HG02588 (cell line): ENCODE results near the gene TRPM2.

Source experiments
- ATAC-seq: cut with Tn5 transposase; IDR thresholded peaks from one replicate; pipeline ENCODE4 v1.9.1; 2021; ENCODE audit warnings: mild to moderate bottlenecking, moderate library complexity; ENCODE audit not compliant: unreplicated experiment

TRPM2 gene

DNA sequence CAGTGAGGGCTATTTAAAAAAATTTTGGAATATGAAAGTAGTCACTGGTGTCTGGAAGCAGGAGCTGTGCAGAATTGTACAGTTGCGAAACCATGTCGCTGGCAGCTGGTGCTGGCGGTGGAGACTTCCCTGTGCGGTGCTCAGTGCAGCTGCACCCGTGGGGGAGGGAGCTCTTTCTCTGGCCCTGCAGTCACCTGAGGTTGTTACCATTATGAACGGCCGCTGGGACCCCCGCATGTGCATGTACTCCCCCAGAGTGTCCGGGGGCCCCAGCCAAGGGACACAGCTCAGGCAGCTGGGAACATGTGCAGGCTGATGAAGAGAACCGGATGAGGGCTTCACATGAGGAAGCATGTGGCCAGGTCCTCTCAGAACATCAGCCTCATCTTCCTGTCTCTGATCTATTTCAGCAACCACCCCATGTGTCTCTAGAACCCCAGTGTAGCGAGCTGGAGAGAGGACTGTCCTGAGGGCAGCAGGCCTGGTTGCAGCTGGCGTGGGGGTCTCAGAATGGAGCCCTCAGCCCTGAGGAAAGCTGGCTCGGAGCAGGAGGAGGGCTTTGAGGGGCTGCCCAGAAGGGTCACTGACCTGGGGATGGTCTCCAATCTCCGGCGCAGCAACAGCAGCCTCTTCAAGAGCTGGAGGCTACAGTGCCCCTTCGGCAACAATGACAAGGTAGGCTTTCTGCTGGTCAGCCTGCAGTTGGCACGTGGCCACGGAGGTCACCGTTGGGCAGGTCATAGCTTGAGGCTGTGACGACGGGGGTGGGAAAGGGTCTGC lies at the start of gene TRPM2:
TSS of gene TRPM2 (plus strand) at position 431 of the 780 bp plus-strand sequence. CDS start at position 511, 80 bp downstream.
- ATAC-seq = no peak

DNA sequence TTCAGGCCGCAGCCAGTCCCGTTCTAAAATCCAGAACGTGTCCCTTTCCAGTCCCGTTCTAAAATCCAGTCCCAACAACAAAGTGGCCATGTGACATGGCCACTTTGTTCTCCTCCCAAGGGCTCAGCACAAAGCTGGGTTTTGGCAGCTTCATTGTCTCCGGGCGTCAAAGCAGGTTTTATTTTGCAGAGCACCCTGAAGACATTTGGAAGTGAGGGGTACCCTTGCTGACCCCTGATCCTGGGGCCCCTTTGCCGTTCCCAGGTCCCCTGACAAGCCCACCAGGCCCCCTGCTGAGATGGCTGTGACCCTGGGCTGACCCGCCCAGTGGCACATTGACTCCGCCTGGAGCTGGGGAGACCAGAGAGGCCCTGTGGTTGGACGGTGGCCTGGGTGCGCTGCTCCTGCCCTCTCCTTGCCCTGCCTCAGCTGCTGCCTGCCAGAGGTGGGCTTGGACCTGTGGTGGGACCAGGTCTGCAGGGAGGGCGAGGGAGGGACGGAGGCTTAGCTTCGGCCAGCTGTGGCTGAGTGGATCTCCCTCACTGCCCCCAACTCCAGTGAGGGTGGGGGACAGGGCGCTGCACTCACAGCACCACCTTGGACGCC lies 49.3 kb upstream of the TRPM2 start:
- ATAC-seq = no peak

DNA sequence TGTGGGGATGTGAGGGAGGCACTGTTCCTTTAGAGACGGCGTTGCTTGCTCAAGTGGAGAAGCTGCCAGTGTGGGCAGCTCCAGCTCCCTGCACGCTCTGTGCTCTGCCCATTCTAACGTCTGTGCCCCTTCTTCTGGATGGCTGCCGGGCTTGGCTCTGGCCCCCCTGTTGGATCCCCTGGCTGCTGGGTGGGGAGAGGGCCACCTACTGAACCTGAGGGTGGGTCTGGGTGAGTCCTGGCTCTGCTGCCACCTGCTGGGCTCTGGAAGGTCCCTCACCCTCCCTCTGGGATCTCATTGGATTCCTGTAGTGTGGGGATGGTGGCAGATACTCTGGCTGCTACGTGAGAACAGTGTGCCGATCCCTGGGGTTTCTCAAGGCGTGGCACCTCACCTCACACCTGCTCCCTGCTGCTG lies 48.5 kb upstream of the TRPM2 start:
- ATAC-seq = no peak

DNA sequence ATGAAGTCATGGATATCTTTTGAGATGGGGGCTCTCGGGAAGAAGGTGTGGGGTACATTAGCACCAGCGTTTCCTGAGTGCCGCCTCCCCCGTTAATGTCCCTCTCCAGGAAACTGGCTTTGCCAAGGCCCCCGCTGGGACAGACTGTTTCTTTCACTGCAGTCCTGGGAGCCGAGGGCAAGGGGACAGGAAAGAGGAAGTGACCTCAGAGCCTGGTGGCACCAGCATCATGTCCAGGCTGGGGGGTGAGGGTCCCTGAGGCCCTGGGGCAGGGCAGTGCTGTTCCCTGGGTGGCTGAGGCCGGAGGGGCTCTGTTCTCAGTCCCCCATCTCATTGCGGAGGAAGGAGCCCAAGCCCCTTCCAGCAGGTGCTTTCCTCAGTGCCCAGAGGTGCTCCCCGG lies 47.7 kb upstream of the TRPM2 start:
- ATAC-seq = no peak

DNA sequence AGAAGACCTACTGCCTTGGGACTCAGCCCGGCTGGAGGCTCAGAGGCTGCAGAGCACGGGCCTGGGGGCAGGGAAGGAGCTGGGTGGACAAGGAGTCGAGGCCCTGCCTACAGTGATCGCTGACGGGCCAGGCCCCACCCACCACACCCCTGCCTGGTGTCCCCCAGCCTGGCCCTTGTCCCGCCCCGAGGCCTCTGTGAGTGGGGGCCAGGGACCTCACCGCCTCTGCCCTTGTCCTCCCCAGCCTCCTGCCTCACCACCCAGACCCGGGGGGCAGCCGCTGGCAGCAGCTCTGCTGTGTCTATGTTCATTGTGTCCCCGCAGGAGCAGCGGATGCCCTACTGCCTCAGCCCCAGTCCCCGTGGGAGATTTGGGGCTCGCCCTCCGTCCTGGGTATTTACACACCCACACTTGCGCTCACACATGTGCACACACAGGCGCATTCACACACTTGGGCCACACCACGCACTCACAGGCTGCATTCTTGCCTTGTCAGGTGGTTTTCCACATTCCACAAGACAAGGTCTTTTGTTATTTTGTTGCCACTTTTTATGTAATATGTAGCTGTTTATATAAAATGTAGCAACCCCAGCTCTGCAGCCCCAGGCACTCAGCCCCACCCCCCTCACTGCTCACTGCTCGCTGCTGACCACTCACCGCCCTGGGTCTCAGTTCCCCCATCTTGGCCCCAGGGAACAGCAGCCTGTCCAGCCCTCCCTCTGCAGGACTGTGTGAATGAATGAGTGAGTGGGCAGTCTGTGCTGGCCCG lies 46.3 kb upstream of the TRPM2 start:
- no peak for ATAC-seq

DNA sequence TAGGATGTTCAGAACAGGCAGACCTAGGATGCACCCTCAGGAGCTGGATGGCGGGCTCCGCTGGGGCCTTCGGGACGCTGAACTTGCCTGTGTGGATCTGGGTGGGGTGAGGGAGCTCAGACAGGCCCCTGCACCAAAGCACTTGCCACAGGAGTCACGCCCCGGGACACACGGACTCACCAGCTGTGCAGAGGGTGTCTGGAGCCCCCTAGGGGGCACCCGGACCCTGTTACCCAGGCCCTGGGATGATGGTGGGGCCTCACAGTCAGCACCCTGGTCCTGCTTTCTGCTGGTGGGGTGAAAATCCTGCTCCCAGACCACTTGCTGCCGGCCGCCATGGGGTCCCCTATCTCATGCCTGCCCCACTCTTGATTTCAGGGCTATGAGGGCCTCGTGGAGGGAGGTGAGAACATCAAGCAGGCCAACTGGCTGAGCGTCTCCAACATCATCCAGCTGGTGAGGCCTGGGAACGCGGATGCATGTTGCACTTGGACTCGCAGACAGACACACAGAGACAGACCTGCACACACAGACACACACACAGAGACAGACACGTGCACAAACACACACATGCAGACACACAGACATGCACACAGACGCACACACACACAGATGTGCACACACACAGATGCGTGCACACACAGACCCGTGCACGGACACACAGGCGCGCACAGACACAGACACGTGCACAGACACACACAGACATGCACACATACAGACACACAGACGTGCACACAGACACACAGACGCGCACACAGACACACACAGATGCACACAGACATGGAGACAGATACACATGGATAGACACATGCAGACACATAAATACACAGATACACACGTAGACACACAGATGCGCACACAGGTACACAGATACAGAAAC lies 42.6 kb upstream of the TRPM2 start:
- no peak for ATAC-seq

DNA sequence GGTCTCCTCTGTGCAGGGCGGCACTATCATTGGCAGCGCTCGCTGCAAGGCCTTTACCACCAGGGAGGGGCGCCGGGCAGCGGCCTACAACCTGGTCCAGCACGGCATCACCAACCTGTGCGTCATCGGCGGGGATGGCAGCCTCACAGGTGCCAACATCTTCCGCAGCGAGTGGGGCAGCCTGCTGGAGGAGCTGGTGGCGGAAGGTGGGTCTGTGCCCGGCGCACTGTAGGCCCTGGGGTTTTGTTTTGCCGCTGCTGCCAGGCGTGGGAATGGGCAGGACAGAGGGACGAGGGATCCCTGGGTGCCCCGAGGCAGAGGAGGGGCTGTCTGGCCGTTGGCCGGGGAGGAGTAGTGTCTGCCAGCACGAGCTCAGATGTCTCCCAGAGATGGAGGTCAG lies 41.3 kb upstream of the TRPM2 start:
- no peak for ATAC-seq

DNA sequence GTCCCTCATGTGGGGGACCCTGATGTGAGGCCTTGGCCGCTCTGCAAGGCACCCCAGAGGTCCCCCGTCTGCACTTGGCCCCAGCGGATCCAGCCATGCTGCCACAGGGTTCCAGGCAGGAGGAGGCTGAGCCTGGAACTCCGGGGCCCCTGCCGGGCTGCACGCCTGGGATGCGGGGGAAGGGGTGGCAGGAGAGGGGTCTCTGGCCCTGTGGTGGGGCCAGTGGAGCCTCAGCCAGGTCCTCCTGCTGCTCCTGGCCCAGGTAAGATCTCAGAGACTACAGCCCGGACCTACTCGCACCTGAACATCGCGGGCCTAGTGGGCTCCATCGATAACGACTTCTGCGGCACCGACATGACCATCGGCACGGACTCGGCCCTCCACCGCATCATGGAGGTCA lies 40.7 kb upstream of the TRPM2 start:
- no peak for ATAC-seq

DNA sequence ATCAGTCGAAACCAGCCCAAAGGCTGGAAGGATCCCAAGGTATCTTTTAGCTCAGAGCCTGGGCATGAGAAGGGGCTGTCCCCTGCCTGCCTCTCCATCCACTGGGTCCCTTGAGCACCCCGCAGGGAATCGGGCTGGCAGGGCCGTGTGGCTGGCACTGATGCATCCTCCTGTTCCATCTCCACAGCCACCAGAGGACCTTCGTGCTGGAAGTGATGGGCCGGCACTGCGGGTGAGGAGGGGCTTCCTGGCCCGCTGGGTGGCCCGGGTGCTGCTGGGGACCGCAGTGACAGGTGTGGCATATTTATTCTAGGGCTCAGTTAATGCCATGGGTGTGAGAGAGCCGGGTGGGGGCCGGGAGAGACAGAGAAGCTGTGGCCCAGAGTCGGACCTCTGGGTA lies 40.0 kb upstream of the TRPM2 start:
- ATAC-seq = no peak

DNA sequence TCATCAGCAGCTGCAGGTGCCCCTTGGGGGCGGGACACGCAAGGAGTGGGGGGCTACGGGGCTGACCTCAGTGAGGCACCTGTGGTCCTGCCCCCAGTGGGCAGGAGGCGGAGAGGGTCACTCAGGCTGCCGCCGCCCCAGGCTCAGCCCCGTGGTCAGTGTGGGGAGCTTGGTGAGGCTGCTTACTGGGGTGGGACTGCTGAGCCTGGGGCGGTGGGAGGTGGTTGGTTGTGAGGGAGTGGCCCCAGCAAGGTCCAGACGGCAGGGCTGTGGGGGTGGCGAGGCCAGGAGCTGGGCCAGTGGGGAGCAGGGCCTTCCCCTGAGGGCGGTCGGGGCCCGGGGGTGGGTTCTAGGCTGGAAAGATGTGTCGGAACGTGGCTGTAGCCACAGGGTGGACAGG lies 39.3 kb upstream of the TRPM2 start:
- ATAC-seq = no peak

DNA sequence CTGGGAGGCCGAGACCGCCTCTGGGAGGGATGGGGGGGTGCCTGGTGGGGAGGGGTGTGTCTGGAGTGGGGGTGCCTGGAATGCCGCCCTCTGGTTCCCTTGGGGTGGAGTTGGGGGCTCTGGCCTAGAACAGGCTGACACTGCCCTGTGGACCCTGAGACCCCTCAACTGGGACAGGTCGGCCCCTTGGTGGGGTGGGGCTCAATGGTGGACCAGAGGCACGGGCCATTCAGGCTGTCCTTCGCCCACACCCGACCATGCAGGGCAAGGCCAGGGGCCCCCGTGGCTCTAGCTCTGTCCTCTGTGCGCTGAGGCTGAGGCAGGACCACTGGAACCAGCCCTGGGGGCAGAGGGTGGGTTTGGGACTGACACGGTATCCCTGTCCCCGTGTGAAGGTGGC lies 38.9 kb upstream of the TRPM2 start:
- no peak for ATAC-seq

DNA sequence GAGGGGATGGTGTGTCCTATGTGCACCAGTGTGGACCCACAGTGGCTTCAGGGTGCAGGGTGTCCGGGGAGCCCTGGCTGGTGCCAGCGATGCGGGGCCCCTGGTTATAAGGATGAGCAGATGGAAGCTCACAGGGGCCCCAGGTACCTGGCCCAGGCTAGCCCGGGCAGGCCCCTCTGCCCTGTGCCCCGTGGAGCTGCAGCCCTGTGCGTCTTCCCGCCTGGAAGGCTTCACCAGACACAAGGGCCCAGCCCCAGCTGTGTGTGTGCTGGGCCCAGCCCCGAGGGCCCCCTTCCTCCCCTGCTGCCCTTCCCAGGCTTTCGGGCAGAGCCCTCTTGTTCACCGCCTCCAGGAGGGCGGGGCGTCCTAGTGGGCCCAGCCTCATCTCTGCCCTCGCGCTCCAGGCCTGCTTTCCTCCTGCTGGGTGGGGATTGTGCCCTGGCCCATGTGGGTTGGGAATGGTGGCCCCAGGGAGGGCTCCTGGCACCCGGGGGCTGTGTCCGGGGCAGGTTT lies 37.7 kb upstream of the TRPM2 start:
- no peak for ATAC-seq

DNA sequence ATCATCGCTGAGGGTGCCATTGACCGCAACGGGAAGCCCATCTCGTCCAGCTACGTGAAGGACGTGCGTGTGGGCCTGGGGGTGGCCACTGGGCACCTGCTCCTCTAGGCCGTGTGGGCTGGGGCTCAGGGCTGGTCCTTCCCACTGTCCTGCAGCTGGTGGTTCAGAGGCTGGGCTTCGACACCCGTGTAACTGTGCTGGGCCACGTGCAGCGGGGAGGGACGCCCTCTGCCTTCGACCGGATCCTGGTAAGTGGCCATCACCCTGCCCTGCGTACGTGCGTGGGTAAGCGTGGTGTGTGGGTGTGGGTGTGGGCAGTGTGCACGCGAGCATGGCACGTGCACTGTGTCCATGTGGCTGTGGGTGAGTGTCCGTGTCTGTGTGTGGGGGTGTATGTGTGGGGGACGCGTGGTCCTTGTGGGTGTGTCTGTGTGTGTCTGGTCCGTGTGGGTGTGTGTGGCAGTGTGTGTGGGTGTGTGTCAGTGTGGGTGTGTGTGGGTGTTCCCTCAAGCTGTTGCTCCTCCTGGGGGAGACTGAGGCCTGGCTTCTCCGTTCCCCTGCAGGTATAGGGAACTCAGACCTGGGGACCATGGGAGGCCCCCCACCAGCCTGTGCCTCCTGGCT lies 37.0 kb upstream of the TRPM2 start:
- ATAC-seq = no peak

DNA sequence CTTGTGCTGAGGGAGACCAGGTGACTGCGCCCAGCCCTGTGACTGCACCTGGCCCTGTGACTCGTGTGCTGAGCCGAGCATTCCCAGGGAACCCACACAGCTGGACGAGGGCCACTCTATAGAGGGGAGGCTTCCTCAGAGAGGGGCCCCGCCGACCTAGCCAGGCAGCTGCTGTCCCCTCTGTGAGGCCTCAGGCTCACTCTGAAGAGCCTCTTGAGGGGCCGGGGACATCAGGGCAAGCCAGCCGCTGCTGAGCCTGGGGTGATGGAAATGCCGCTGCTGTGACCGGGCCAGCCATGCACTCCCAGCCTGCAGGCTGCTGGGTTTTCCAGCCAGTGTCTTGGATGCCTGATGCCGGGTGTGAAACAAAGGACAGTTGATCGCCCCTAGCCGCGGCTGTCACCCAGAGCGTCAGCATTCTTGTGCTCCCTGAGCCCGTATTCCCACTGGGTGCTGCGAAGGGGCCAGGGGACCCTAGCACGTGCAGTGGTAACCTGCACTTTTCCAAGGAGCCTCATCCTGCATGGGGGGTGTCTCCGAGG lies 36.1 kb upstream of the TRPM2 start:
- no peak for ATAC-seq

DNA sequence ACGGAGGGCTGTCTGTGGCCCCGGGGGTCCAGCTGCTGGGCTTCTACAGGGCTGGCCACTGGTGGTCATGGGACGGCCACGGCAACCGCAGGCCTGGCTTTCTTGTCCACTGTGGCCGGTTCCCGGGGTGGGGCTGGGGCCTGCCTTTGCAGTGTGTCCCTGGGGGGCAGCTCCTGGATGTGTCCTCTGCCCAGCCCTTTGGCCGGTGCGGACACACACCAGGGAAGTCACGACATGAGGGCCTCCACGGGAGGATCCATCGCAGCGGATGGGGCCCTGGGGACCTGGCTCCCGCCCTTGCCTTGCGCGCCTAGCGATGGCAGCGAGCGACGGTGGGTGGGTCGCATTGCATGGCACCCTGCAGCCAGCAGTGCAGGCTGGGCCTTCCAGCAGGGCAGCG lies 35.5 kb upstream of the TRPM2 start:
- ATAC-seq = no peak

DNA sequence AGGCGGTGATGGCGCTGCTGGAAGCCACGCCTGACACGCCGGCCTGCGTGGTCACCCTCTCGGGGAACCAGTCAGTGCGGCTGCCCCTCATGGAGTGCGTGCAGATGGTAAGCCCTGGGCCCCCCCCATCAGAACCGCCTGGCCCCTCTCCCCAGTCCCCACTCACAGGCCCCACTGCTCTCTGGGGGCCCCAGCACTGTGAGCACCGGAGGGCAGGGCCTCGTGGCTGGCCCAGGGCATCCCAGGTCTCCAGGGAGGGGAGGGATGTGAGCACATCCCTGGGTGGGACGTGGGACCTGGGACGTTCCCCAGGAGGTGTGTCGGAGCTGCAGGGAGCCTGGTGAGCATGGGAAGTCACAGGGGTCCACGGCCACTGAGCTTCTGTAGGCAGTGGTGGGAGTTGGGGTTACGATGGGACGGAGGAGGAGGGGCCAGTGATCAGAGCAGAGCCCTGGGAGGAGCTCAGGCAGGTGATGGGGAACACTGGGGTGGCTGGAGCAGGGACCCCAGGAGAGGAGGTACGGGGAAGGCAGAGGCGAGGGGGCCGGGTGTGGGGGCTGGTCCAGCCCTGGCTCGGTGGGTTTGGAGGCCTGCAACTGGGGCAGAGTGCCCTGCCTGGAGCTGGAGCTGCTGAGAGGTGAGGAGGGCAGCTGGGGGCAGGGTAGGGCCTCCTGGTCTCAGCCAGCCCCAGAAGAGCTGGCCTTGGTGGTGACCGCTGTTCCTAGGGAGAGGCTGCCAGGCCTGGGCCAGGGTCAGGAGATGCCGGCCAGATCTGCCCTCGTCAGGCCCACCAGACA lies 34.7 kb upstream of the TRPM2 start:
- no peak for ATAC-seq

DNA sequence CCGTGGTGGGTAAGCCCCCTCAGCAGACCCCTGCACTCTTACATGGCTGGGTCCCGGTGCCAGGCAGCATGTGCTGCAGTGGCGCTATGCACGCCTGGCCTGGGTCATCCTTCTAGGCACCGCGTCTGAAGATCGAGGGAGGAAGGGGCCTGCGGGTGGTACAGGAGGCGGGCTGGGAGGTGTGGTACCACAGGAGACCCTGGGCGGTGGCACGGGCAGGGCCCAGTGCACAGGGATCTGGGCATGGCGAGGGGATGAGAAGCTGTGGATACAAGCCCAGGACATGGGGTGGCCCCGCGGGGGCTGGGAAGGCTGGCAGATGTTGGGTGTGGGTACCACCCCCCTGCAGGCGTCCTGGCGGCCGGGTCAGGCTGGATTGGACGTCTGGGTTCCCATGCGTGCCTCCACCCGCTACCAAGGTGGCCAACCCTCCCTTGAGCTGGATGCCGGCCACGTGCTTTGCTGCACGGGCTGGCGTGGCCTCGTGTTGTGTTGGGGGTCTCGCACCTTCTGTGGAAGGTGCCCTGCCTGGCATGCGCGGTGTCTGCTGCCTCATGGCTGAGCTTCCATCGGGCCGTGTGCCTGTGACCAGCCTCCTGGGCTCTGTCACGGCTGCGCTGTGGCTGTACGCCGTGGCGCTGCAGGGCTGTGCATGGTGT lies 33.9 kb upstream of the TRPM2 start:
- ATAC-seq = no peak

DNA sequence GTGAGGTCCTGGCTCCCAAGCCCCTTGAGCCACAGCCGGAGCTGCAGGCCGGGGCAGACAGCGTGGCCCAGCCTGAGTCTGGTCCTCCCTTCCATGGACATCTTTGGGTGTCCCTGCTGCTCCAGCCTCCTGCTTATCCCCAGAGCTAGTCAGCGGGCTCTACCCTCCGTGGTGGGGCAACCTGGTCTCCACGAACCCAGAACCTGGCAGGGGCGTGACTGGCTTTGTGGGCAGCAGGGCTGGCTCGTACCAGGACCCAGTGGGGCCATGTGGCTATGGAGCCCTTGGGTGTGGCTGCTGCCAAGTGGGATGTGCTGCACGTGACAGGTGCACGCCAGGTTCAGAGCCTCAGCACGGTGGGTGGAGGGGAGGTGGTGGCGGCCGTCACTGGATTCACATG lies 32.6 kb upstream of the TRPM2 start:
- ATAC-seq = no peak
